ENCODE results near the gene RICTOR.
"Not testable (repeated sequence)": the region's sequence is repeated elsewhere in the genome, so short reads cannot be mapped to it uniquely, and the experiment has no call there.

RICTOR gene

GRCh38 chr5:39005566-39006232 lies 68.5 kb downstream of the RICTOR start:
- peak in 1 of 2 donors; percentile 44 for DNase-seq

- DNase-seq = no peak
Measured at GRCh38 chr5:39001683-39002082, 72.5 kb downstream of the RICTOR start.

GRCh38 chr5:38999037-38999436 lies 75.2 kb downstream of the RICTOR start:
- DNase-seq = no peak

GRCh38 chr5:38997591-38997990 lies 76.6 kb downstream of the RICTOR start:
- no peak for DNase-seq

DNA sequence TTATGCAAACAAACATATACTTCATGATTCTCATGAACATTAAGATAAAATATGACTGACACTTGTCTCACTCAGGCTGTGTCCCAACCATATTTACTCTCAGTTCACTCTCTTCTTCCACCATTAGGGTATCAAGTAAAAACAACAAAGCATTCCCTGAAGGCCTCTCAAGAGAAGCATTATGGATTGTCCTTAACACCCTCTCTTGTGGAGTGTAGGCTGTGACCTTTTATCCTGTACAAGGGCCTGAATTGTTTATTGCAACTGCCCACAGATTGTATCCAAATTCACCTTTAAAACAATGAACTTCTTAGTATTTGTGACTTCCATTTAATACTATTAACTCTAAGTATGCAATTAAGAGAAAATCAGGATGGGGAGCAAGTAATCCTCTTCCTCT lies 78.1 kb downstream of the RICTOR start:
- DNase-seq = no peak

GRCh38 chr5:38994324-38994927 lies 79.8 kb downstream of the RICTOR start:
- peak; percentile 30 to 59 for DNase-seq

GRCh38 chr5:38989974-38990719 lies 84.1 kb downstream of the RICTOR start:
- DNase-seq = not testable (repeated sequence)

DNA sequence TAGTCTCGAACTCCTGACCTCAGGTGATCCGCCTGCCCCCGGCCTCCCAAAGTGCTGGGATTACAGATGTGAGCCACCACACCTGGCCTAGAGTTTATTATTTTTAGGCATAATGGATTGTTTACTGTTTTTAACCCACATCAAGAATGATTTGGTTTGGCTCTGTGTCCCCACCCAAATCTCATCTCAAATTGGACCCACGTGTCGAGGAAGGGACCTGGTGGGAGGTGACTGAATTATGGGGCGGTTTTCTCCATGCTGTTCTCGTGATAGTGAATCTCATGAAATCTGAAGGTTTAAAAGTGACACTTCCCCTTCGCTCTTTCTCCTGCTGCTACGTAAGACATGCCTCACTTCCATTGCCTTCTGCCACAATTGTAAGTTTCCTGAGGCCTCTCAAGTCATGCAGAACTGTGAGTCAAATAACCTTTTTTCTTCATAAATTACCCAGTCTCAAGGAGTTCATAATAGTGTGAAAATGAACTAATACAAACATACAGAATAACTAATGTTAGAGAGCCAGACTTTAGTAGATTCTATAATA lies 88.2 kb downstream of the RICTOR start:
- no peak for DNase-seq

GRCh38 chr5:38979535-38979934 lies 94.7 kb downstream of the RICTOR start:
- no peak for DNase-seq

DNA sequence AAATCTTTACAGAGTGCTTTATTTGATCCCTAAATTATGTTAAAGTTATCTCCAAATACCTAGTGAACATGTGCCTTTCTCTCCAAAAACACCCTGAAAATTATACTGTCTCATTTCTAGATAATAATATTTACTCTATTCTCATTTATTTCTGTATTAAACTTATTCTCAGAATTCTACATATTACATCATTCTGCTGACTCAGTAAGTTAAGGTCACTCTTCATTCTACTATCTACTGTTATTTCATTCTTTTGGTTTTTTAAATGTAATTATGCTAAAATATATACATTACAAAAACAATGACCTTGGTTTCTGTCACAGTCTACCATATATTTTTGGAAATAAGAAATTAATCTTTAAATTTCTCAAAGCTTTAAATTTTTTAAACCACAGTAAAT lies 96.2 kb downstream of the RICTOR start:
- no peak for DNase-seq

- no peak for DNase-seq
Measured at GRCh38 chr5:38968665-38969064, 105.5 kb downstream of the RICTOR start.

DNA sequence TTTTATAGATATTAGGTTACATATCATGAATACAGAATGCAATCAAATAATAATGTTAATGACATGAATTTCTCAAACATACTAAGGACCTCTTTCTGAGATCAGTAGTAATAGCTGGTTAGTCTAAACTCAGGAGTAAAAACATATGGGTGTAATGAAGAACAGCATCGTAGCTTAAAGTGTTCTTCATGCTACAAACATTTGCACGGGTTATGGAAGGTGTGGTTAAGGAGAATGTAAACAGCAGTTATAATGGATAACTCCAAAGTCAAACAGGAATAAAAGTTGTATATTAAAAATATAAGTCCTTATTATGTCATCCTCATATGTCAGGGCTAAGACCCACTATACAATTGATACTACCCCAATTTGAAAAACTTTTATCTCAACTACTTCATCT lies 112.5 kb downstream of the RICTOR start:
- DNase-seq = no peak

GRCh38 chr5:38953426-38954012 lies 120.7 kb downstream of the RICTOR start:
- DNase-seq = no peak

DNA sequence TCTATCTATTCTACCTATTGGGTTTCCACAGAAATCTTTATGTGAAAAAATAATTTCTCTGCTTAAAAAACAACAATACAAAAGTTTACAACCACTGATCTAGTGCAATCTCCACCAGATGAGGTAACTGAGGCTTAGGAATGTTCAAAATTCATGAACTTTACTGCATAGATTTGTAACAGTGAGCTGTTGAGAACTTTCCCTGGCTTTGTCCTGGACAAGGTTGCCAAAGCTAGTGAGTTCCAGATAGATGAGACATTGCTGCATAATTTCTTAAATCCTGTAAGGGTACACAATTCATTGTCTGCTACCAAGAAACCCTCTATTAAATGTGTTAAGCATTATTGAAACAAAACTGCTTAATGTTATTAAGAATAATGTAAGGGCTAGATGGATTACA lies 125.7 kb downstream of the RICTOR start:
- no peak for DNase-seq

DNA sequence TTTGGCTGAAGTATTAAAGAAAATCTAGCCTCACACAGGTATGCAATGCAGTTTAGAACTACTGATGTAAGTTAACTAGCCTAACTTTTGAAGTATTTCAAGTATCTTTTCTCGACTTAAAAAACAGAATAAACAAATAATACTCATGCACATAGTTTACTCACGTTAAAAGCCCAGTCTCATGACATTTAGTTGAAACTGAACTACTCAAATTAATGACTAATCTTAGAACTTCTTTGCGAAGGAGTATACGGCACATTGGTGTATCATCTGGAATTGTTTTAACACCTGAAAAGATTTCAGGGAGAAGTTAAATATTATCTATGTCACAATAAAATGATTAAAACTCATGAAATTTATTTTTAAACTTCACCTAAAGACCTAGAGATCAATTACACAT lies 129.9 kb downstream of the RICTOR start:
- DNase-seq = no peak

DNA sequence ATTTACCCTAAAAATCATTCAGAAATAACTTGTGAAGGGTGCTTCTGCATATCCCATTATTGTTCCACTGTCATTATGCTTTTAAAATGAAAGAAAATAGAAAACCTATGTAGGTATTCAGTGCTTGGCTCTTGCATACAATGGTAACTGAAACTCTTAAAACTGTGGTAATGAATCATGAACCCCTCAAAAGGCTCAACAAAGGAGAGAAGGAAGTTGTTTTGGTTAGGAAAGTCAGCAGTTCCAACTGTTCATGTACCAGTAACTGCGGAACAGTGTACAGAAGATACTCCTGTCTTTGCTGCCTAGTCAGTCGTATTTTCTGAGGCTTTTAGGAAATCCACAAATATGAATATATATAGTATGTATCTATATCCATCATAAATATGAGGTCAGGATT lies 132.3 kb downstream of the RICTOR start:
- DNase-seq = no peak

DNA sequence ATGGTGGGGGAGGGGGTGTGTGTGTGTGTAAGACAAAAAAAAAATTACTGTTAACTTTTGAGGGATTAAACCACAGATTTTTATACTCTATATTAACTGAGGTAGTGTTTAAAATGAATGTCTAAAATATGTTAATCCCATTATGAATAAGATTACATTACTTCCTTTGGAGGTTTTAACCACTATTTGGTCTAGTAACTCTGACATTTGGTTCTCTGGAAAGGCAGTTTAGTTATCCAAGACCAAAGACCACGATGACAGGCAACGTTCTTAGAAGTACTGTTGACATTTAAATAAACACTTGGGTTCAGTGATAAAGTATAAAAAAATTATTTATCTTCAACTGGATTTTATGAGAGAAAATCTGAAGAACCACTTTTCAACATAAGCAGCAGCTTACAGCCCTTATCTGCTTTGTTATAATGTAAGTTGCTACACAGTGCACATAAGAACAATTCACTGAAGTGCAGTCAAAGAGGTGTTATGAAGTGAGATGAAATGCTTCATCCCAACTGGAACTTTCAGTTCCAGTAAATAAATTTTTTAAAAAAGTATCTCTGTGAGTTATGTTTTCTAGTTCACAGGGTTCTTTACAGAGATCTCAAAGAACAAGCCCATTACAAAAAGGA lies 133.9 kb downstream of the RICTOR start:
- DNase-seq = no peak

GRCh38 chr5:38938973-38939372 lies 135.2 kb downstream of the RICTOR start:
- no peak for DNase-seq

- no peak for DNase-seq
Measured at GRCh38 chr5:38938424-38938823, 135.8 kb downstream of the RICTOR start.

- DNase-seq = no peak
Measured at GRCh38 chr5:38936269-38936668, 137.9 kb downstream of the RICTOR start.

DNA sequence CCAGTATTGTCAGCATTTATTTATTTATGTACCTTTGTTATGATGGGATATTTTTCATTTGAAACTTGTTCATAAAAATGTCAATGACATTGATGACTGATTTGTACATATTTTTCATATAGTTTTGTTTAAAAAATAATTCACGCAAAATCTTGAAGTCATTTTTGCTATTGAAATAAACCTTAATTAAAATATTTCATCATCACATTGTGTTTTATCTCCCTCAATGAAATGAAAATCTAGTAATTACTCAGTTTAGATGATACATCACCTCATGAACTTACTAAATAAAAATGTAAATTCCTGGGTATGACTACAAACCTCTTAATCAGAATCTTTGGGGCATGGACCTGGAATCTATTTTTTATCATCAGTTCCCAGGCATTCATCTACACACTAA lies 138.8 kb downstream of the RICTOR start:
- DNase-seq = no peak

DNA sequence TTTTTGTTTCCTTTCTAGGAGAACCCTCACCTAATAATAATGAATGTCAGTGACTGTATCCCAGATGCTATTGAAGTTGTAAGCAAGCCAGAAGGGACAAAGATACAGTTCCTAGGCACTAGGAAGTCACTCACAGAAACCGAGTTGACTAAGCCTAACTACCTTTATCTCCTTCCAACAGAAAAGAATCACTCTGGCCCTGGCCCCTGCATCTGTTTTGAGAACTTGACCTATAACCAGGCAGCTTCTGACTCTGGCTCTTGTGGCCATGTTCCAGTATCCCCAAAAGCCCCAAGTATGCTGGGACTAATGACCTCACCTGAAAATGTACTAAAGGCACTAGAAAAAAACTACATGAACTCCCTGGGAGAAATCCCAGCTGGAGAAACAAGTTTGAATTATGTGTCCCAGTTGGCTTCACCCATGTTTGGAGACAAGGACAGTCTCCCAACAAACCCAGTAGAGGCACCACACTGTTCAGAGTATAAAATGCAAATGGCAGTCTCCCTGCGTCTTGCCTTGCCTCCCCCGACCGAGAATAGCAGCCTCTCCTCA lies 141.3 kb downstream of the RICTOR start:
- no peak for DNase-seq

DNA sequence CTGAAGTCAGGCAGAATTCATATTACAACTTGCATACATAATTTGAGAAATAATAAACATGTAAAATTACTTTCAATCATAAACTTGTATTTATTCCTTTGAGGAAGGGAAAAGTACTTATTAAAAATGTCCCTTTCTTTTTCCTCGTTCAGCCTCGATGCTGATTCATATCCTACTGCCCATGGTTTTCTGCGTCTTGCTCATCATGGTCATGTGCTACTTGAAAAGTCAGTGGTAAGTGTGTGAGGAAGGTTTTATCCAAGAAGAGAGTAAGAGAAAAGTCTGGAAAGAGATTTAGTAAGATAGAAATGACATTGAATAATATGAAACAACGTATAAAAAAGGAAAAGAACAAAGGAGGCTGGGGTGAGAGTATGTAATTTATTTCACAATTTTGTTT lies 142.5 kb downstream of the RICTOR start:
- no peak for DNase-seq
